SKM-1 treated with dmso at 0.1 percent for 144 hours (cell line): ENCODE results near the gene CD320.
"Not testable (repeated sequence)": the region's sequence is repeated elsewhere in the genome, so short reads cannot be mapped to it uniquely, and the experiment has no call there.

Source experiments
- DNase-seq: peaks from one replicate; lab custom pipeline; 2025; ENCODE audit not compliant: unreplicated experiment; lab: John Stamatoyannopoulos, UW

CD320 gene

GRCh38 chr19:8310342-8311055, 2.3 kb upstream of the CD320 start:
- no peak for DNase-seq

DNA sequence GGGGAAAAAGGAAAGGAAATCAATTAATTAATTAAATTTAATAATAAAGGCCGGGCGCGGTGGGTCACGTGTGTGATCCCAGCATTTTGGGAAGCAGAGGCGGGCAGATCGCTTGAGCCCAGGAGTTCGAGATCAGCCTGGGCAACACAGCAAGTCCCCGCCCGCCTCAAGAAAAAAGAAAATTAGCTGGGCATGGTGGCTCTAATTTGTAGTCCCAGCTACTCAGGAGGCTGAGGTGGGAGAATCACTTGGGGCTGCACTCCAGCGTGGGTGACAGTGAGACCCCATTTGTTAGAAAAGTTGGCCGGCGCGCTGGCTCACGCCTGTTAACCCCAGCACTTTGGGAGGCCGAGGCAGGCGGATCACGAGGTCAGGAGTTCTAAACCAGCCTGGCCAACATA, 733 bp upstream of the CD320 start:
- DNase-seq = no peak

GRCh38 chr19:8307400-8307964, 676 bp downstream of the CD320 start:
- no peak for DNase-seq

DNA sequence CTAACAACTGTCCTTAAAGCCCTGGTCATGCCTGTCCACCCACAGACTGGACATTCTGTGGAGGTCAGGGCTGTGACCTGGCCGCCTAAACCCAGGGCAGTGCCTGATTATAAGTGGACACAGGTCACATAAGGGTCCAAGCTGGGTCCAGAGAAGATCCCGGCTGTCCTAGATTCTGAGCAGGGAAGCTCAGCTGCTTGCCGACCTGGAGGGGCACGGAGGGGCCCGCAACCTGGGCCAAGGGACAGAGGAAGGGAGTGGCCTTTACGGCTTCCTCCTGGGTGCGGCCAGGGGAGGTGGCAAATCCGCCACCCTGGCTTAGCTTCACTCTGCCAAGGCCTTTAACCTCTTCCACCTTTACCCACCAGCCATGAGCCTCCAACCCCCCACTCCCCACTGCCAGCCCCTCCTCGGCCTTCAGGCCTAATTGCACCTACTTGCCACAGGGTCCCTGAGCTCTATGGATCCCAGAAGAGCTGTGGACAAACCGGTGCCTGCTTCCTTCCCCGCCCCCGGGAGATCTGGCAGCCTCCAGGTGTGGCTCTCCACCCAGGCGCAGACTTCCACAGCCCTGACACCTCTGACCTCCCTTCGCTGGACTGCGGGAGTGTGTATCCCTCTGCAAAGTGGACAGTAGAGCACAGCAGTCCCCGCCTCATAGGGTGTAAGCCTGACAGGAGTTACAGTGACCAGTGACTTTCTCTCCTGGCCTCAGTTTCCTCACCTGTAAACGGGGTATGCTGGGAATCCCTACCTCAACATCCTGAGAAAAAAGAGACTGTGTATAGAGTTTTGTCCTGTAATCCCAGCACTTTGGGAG, 1.7 kb downstream of the CD320 start:
- no peak for DNase-seq

DNA sequence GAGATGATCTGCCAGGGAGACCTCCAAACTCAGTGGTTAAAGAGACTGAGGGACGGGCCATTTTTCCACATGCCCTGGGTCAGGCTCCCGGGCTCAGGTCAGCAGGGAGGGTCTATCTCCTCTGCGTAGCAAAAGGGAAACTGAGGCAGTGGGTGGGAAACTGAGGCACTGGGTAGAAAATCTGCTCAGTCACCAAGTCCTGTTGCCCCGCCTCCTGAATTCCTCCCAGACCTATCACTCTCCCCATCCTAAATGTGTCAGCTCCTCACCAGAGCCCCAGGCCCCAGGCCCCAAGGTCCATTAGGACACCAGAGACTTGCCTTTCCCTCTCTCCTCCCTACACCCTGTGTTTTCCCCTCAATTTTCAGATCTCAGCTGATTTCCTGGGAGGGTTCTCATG, 2.4 kb downstream of the CD320 start:
- DNase-seq = no peak

GRCh38 chr19:8304841-8305621, 3.1 kb downstream of the CD320 start:
- DNase-seq = no peak

GRCh38 chr19:8302734-8303133, 5.4 kb downstream of the CD320 start:
- no peak for DNase-seq

DNA sequence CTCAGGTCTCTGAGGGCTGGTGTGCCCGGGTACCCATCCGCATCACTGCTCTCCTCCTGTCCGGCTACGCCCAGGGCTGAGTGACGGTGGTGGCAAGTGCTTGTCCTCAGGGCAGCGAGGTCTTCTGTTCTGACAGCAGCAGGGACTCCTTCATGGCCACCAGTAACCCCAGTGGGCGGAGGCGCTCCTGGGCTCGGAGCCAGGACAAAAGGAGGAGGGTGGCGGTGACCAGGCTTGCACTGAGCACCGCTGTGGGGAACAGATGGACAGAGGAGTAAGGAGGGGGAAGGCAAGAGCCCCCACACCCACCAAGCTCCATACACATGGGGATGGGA, 5.8 kb downstream of the CD320 start:
- DNase-seq = no peak

- DNase-seq = not testable (repeated sequence)
Measured at GRCh38 chr19:8291337-8291736, 16.8 kb downstream of the CD320 start.

DNA sequence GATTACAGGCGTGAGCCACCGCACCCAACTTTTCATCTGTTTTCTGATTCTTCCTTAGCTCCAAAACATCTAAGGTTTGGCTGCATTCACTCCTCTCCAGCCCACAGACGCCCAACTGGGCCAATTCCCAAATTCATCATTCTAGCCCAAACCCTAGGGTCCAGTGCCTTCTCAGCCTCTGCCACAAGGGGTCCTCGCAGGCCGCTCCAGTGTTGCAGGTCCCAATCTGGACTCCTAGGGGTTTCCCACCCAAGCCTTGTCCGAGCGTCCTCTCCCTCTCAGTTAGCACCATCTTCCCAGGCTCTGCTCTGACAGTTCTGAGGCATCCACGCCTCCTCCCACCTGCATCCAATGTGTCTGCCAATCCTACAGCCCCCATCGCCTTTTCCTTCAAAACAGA, 31.6 kb downstream of the CD320 start:
- DNase-seq = not testable (repeated sequence)

- no peak for DNase-seq
Measured at GRCh38 chr19:8269724-8270123, 38.4 kb downstream of the CD320 start.

- no peak for DNase-seq
Measured at GRCh38 chr19:8265872-8266271, 42.3 kb downstream of the CD320 start.

DNA sequence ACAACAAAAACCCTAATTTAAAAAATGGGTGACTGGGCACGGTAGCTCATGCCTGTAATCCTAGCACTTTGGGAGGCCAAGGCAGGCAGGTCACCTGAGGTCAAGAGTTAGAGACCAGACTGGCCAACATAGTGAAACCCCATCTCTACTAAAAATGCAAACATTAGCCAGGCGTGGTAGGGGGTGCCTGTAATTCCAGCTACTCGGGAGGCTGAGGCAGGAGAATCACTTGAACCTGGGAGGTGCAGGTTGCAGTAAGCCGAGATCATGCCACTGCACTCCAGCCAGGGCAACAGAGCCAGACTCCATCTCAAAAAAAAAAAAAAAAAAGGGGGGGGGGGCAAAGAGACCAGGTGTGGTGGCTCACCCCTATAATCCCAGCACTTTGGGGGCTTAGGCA, 43.9 kb downstream of the CD320 start:
- DNase-seq = not testable (repeated sequence)

DNA sequence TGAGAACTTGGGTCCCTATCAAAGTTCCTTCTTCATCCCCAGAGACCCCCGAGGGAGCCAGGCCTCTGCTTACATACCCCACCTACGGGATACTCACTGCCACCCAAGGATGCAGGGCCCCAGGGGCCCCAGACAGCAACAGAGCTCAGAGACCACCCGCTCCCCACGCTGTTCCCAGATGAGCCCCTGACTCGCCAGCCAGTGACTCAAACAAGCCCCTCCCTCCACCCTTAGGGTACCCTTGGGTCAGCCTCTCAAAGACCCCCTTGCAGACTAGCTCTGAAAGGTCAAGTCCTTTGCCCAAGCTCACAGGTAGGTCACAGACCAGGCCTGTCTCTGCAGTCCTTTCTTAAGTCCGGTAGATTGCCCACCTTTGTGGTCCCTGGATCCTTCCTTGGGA, 45.7 kb downstream of the CD320 start:
- no peak for DNase-seq

DNA sequence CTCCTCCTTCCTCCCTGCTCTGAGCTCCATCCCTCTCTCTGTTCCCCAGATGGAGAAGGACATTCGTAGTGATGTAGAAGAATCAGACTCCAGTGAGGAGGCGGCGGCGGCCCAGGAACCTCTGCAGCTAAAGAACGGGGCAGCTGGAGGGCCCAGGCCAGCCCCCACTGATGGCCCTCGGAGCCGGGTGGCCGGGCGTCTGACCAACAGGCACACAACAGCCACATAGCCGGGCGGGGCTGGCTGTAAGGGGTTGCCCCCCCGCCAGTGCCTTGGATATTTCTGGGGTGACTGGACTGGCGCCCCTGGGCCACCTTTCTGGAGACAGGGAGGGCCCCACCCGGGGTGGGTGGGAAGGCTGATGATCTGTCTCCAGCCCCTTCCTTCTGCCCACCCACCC, 46.3 kb downstream of the CD320 start:
- no peak for DNase-seq

DNA sequence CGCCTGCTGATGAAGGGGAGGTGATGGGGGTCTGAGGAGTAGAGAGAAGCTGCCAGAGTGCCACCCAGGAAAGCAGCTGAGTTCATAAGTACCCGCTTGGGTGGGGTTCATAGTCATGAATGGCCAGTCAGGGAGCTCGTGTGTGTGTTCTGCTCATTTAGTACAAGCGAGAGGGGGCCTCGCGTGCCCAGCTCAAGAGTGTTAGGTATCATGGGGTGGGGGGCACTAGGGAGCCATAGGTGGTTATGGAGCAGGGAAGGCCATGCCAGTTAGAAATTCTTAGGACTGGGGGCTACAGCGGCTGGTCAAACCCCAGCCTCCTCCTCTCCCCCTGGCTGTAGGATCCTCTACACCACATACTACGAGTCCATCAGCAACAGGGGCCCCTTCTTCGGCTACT, 46.8 kb downstream of the CD320 start:
- DNase-seq = no peak

DNA sequence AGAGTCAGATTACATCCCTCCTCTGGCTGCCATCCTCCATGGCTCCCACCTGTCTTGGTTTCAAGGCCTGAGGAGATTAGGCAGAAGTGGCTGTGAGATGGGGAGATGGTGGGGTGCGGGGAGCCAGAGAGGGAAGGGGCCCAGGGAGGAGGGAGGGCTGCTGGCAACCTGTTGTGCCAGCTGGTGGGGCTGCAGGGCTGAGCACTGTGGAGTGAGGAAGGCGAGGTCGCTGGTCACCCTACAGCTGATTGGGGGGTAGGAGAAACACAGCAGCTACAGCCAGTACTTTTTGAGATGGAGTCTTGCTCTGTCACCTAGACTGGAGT, 48.3 kb downstream of the CD320 start:
- DNase-seq = no peak

- no peak for DNase-seq
Measured at GRCh38 chr19:8259142-8259921, 48.8 kb downstream of the CD320 start.

GRCh38 chr19:8257052-8257443, 51.1 kb downstream of the CD320 start:
- no peak for DNase-seq

DNA sequence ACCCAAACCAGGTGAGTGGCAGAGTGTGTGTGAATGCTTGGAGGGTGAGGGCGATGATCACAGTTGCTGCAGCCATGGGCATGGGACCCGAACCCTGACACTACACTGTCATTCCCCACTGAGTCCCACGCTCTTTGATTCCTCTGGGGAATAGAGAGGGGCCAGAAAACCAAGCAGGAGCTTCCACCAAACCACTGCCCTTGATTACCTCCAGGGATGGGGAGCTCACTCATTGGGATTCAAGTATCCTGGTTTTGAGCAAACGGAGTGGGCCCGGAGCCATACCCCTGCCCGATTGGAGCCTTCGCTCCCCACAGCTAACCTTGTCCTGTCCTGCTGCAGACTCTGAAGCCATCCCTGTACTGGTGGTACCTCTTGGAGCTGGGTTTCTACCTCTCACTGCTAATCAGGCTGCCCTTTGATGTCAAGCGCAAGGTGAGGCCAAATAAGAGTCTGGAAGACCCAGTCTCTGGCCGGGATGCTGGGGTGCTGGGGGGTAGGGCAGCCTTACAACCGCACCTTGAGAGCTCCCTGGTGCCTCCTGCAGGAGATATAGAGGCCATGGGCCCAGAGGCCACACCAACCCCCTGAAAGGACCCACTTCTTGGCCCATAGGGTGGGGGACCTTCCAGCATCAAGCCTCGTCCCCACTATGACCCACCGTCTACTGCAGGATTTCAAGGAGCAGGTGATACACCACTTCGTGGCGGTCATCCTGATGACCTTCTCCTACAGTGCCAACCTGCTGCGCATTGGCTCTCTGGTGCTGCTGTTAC, 51.7 kb downstream of the CD320 start:
- no peak for DNase-seq
